HEK293 (cell line): Measurements from ENCODE around the gene TCERG1.

ENCODE experiments used
- CTCF ChIA-PET: fragments of 350-600 bp; formaldehyde crosslinking; extraction: SDS; loops from one replicate; lab custom pipeline; 2021; ENCODE audit warnings: antibody characterized with exemption; lab: Yijun Ruan, JAX
- POLR2A ChIA-PET: fragments of 300-600 bp; formaldehyde crosslinking; extraction: SDS; loops from one replicate; lab custom pipeline; 2020; ENCODE audit warnings: antibody characterized with exemption, inconsistent platforms; lab: Yijun Ruan, JAX
- H3K27ac ChIP-seq: fragments of 200-500 bp; sonication (Bioruptor generic); 2 replicates; pipeline ENCODE4 v1.5.1; 2014; ENCODE audit warnings: low read depth, low read length, control low read depth, inconsistent platforms; ENCODE audit errors: extremely low read depth
- H3K36me3 ChIP-seq, 2 experiments: fragments of 200-500 bp in 1 of 2; sonication (Bioruptor generic) in 1 of 2; 1 replicate in 1 of 2; 2 replicates in 1 of 2; pipeline ENCODE4 v1.5.1; 2014 to 2017; ENCODE audit warnings: inconsistent platforms in 2 of 2, low read length in 2 of 2; ENCODE audit not compliant: control insufficient read depth in 2 of 2, insufficient read depth in 1 of 2
- H3K4me1 ChIP-seq: fragments of 200-500 bp; sonication (Bioruptor generic); 2 replicates; pipeline ENCODE4 v1.5.1; 2014; ENCODE audit warnings: mild to moderate bottlenecking, low read length, inconsistent platforms; ENCODE audit not compliant: control insufficient read depth, insufficient read depth
- H3K4me3 ChIP-seq: 2 replicates; pipeline ENCODE4 v1.5.1; 2011; ENCODE audit warnings: low read depth, mild to moderate bottlenecking, control low read depth, low read length, moderate library complexity
- H3K9me3 ChIP-seq: fragments of 200-500 bp; sonication (Bioruptor generic); 2 replicates; pipeline ENCODE4 v1.5.1; 2014; ENCODE audit warnings: low read depth, low read length, inconsistent platforms; ENCODE audit not compliant: control insufficient read depth, insufficient read depth
- IKZF3 ChIP-seq: fragments of 450-650 bp; IDR thresholded peaks from 2 replicates; pipeline ENCODE4 v1.5.0; 2018; ENCODE audit warnings: missing biosample characterization, mild to moderate bottlenecking, missing genetic modification characterization, moderate library complexity
- REST ChIP-seq: fragments of 450-650 bp; formaldehyde crosslinking; IDR thresholded peaks from 2 replicates; pipeline ENCODE4 v1.5.1; 2016; ENCODE audit warnings: missing biosample characterization, missing genetic modification characterization
- ZBTB48 ChIP-seq: fragments of 450-650 bp; formaldehyde crosslinking; IDR thresholded peaks from 2 replicates; pipeline ENCODE4 v1.5.1; 2016; ENCODE audit warnings: missing biosample characterization, missing genetic modification characterization
- ZIC2 ChIP-seq: fragments of 450-650 bp; formaldehyde crosslinking; IDR thresholded peaks from 2 replicates; pipeline ENCODE4 v1.5.1; 2016; ENCODE audit warnings: missing biosample characterization, missing genetic modification characterization
- ZNF354C ChIP-seq: fragments of 450-650 bp; formaldehyde crosslinking; IDR thresholded peaks from 2 replicates; pipeline ENCODE4 v1.5.1; 2016; ENCODE audit warnings: missing biosample characterization, missing genetic modification characterization, low read depth, borderline replicate concordance
- ZNF558 ChIP-seq: fragments of 450-650 bp; formaldehyde crosslinking; IDR thresholded peaks from 2 replicates; pipeline ENCODE4 v1.5.1; 2016; ENCODE audit warnings: missing biosample characterization, missing genetic modification characterization
- ZNF654 ChIP-seq: fragments of 450-650 bp; formaldehyde crosslinking; IDR thresholded peaks from 2 replicates; pipeline ENCODE4 v1.5.1; 2016; ENCODE audit warnings: low read depth, missing biosample characterization, missing genetic modification characterization
- ZNF658 ChIP-seq: fragments of 450-650 bp; formaldehyde crosslinking; IDR thresholded peaks from 2 replicates; pipeline ENCODE4; 2016; ENCODE audit warnings: missing biosample characterization, missing genetic modification characterization
- ZNF677 ChIP-seq: fragments of 450-650 bp; IDR thresholded peaks from 2 replicates; pipeline ENCODE4 v1.5.0; 2018; ENCODE audit warnings: missing biosample characterization, mild to moderate bottlenecking, missing genetic modification characterization, moderate library complexity
- ZNF747 ChIP-seq: fragments of 450-650 bp; formaldehyde crosslinking; IDR thresholded peaks from 2 replicates; pipeline ENCODE4 v1.5.1; 2016; ENCODE audit warnings: missing biosample characterization, missing genetic modification characterization

Gene TCERG1

GRCh38 chr5:146448783-146449519 lies 1.8 kb downstream of the TCERG1 start:
- TF ChIP-seq REST (tag by site-specific recombination) = peak; percentile 89
- TF ChIP-seq ZNF558 (tag by site-specific recombination) = no peak
- Histone ChIP-seq H3K9me3 (no peaks in the 10 kb centered on the region), H3K27ac (no peak overlapping the region), H3K4me3 (peak overlapping the region; percentile 100), H3K4me1 (peaks cover 12% of the 10 kb centered on the region; the same call in 1 of the 2 replicates), H3K36me3 (peaks cover 0 to 5% of the 10 kb centered on the region in 2 experiments; a peak in 1 of 3 replicates)
- POLR2A ChIA-PET = no interaction called here
- CTCF ChIA-PET = interaction anchor here (0.6 to 1.4 kb wide), 3 partner anchors 12 to 28 kb away, joined by 3 to 4 read pairs (median 3); no protein-coding TSS in a partner anchor

GRCh38 chr5:146450002-146450401 lies 2.9 kb downstream of the TCERG1 start:
- Histone ChIP-seq H3K27ac (no peak overlapping the region), H3K4me3 (no peak overlapping the region; the same call in 1 of the 2 replicates), H3K4me1 (peaks cover 12% of the 10 kb centered on the region; the same call in 1 of the 2 replicates), H3K36me3 (peaks cover 2 to 11% of the 10 kb centered on the region in 2 experiments; a peak in 2 of 3 replicates), H3K9me3 (no peaks in the 10 kb centered on the region)
- POLR2A ChIA-PET = no interaction called here
- CTCF ChIA-PET = interaction anchor here (0.6 to 1.4 kb wide), 5 partner anchors 11 to 615 kb away, joined by 3 to 8 read pairs (median 3); no protein-coding TSS in a partner anchor
- peak; percentile 53; the same call in 1 of the 2 replicates for TF ChIP-seq IKZF3
- TF ChIP-seq ZNF354C (tag by site-specific recombination) = no peak
- TF ChIP-seq ZNF677 (tag by site-specific recombination) = no peak
- TF ChIP-seq, all 188 proteins: peak for 1

- ChIA-PET CTCF (interaction anchor here (0.6 to 1.0 kb wide), 6 partner anchors 12 to 1025 kb away, joined by 3 to 4 read pairs (median 3); no protein-coding TSS in a partner anchor), POLR2A (no interaction called here)
- TF ChIP-seq ZNF654 (tag by site-specific recombination) (0 out of 2 replicates have a peak, but pooled peaks have one; percentile 4), ZBTB48 (tag by site-specific recombination) (no peak), ZNF747 (tag by site-specific recombination) (no peak)
- no peak overlapping the region for H3K4me3 ChIP-seq
- H3K9me3 ChIP-seq = no peaks in the 10 kb centered on the region
- H3K36me3 ChIP-seq = peaks cover 16 to 24% of the 10 kb centered on the region in 2 experiments
- peaks cover 12% of the 10 kb centered on the region; the same call in 1 of the 2 replicates for H3K4me1 ChIP-seq
- H3K27ac ChIP-seq = no peak overlapping the region
These were observed 4.3 kb downstream of the TCERG1 start for GRCh38 chr5:146451411-146451810.

GRCh38 chr5:146457431-146457830 lies 10.3 kb downstream of the TCERG1 start:
- Histone ChIP-seq H3K9me3 (no peaks in the 10 kb centered on the region), H3K4me3 (no peak overlapping the region), H3K4me1 (no peaks in the 10 kb centered on the region), H3K27ac (no peak overlapping the region), H3K36me3 (peaks cover 67 to 73% of the 10 kb centered on the region in 2 experiments)
- POLR2A ChIA-PET = no interaction called here
- no peak for TF ChIP-seq ZIC2 (tag by site-specific recombination)
- TF ChIP-seq ZNF658 (tag by site-specific recombination) = no peak
- CTCF ChIA-PET = interaction anchor here (1.1 to 1.5 kb wide), 2 partner anchors 10 kb away, joined by 4 to 6 read pairs; partner anchors contain the start of gene TCERG1
